GM20431 (cell line): Measurements from ENCODE around the gene GPSM1.

ENCODE experiments used
- in situ Hi-C: fragments of 300-500 bp; cut with MseI, MboI; formaldehyde crosslinking; loops from one replicate; pipeline ENCODE4 v1.15.0; 2020; ENCODE audit warnings: low sequenced_read_pairs; ENCODE audit not compliant: unreplicated experiment

Gene GPSM1

DNA sequence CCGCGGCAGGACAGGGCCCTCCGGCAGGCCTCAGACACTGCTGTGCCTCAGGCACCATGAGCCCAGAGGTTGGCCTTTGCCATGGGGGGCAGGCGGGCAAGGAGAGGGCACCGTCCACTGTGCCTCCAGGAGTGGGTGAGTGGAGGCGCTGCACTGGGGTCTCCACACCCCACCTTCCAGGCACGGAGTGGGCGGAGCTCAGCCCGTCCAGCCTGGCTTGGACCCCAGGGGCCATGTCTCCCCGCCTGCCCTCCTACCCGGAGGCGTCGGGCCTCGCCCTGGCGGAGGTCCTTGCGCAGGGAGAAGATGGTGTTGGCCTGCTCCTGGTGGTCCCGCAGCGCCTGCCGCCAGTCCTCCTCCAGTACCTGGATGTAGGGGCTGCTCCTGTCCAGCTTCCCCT, 42.7 kb downstream of the GPSM1 start:
- in situ Hi-C loops = no loop called here

DNA sequence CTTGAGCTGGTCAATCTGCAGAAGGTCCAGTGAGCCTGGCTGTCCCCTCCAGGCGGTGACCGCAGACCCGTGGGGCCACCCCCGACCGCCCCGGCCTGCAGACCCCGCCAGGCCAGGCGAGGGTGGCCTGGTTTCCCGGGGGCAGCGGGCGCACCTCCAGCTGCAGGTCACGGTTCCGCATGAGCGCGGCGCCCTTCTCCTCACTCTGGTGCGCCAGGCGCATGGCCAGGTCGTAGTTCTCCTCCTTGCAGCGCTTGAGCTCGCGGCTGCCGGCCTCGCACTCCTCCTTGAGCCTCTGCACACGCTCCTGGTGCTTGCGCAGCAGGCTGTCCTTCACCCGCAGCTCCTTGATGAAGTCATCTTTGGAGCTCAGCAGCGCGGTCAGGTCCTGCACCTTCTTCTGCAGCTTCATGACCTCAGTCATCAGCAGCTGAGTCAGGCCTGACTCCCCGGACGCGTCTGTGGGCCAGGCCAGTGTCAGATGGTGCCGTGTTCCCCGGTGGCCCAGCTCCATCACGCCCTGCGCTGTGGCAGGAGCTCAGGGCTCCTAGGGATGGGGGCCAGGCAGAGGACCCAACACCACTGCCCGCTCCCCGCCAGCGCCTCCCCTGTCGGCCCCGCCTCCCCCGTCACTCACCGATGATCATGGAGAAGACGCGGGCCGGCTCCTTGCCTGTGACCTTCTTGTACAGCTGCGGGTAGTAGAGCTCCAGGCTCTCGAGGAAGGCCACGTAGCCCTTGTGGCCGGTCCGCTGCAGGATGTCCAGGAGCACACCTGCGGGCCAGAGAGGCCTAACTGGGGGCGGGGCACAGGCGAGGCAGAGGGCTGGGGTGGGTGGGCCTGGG, 43.6 kb downstream of the GPSM1 start:
- in situ Hi-C loops = no loop called here

DNA sequence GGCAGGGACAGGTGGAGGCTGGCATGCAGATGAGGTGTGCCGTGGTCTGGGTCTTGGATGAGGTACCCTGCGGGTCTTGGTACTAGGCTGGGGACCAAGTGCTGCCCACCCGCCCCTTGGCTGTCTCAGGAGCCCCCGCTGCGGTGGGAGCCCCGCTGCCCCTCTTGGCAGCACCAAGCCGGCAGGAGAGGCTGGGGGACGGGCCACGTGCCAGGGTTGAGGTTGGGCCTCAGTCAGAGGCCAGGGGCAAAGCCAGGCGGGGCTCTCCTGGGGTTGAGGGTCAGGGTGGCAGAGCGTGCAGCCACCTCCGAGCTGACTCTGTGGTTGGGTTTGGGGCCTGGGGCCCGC, 44.2 kb downstream of the GPSM1 start:
- in situ Hi-C loops = no loop called here

DNA sequence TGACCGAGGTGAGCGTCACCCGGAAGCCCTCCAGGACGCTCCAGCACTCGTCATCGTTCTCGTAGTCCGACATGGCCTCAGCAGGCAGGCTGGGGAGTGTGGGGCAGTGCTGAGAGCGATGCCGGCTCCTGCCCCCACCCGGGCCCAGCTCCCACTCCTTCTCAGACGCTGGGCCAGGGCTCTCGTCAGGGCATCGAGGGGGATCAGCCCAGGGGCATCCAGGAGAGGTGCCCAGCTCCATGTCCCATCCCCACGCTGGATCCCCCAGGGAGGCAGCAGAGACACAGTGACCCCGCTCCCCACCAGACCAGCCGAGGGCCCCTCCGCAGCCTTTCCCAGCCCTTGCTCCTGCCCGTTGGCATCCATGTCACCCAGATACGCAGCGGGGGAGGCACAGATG, 44.7 kb downstream of the GPSM1 start:
- in situ Hi-C loops = no loop called here

DNA sequence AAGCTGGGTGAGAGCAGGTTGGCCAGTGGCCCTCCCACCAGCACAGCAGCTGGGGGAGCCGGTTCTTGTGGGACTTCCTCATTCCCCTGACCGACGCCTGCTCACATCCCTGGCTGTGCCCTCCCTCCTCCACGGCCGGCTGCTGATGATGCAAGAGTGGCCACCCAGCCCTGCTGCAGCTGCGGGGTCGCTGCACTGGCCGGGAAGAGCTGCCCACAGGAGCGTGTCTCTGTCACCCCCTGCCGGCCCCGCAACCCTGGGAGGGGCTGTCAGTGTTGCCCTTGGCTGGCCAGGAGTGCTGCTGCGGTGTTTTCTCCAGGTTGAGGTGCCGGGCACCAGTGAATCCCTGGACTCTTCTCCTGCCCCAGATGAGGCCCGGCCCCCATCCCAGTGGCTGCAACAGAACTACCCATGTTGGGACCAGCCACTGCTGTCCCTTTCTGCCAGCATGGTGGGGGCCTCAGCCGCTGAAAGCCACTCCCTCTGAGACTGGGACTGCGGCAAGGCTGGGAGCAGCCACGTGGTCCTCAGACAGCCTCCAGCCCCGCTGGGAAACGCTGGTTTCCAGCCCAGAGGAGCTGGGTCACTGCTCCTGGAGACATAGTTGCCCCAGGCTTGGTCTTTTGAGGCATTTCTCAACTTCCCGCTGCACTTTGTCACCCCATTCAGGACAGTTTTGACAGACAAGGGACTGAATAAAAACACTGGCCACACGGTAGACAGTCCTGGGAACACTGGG, 45.4 kb downstream of the GPSM1 start:
- in situ Hi-C loops = no loop called here

DNA sequence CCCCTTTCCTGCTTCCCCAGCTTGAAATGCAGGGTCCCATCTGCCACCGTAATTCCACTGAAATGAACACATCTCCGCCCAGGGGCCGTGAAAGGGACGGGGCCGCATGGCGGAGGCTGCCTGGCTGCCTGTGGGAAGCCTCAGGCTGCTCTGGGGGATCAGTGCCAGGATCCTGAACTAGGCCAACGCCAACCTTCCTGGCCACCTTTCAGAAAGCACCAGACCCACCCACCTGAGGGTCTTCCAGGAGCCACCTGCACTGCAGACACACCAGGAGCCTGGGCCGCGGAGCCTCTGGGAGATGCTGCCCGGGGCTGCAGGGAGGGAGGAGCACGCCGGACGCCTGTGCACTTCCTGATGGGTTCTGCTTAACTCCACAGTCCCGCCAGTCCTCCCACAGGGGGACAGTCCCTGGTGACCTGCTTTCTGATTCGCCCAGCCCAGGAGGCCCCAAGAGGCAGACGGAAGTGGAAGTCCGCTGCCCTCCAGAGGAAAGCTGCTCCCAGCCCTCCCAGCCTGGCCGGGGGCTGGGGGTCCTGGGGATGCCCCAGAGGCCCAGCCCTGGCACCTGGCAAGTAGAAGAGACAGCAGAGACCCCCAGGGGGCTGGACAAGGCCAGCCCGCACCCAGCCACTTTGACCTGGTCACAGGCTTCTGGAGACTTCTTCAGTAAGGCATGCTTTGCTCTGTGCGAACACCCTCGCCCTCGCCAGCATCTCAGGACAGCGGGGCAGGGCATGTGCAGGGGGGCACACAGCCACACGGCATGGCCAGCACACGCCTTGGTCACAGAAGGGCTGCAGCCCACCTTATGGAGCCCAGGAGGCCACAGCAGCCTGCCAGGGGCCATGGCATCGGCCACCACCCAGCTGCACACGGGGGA, 46.2 kb downstream of the GPSM1 start, which contains the start of gene CARD9:
Gene CARD9 (minus strand): TSS at position 370 of the 883 bp plus-strand sequence. CDS start 1,591 bp downstream, outside the sequence.
- in situ Hi-C loops = no loop called here

DNA sequence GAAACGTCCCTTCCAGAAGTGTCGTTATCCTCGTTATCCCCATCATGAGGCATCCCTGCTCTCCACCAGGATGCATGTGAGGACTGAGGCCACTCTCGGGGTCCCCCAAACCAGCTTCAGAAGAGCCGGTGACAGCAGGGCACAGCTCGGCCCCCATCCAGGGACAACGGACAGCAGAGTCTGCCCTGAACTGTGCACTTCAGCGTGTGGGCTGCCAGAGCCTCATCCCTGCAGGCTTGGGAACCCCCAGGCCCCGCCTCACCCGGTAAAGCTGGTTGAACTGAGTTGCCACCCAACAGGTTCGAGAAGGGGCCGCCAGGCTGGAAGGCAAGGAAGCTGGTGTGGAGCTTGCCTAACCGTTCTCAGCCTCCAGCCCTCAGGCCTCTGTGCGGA, 46.8 kb downstream of the GPSM1 start:
- in situ Hi-C loops = no loop called here

DNA sequence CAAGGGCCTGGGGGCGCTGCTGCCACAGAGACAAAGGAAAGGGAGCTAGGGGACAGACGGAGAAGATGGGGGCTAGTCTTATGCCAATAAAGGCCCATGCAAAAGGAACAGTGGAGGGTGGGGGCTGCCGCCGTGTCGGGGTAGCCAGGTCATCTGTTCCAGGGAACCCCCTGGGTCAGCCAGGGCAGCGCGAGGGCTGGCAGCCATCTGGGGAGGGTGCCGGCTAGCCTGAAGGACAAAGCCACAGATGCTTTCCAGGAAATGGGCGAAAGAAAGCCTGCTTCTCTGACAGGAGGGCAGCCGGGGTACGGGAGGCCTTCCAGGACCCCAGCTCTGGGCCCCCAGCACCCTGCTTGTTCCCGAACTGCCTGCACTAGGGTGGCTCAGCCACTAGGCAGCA, 47.8 kb downstream of the GPSM1 start:
- in situ Hi-C loops = no loop called here

DNA sequence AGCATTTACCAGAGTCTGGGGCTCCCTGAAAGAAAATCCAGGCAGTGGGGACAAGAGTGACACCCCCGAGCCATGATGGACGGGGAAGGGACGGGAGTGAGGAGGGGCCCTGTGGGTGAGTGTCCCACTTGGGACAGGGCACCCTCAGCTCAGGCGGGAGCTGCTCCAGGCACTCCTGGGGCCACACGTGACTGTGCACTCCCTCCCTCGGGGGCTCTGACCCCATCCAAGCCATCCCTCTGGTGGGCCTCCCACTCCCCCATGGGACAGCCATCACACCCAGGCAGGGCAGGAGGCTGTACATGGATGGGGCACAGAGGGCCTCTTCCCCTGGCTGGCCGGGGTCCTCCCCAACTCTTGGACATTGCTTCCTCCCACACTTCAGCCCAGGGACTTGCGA, 49.1 kb downstream of the GPSM1 start:
- in situ Hi-C loops = no loop called here

DNA sequence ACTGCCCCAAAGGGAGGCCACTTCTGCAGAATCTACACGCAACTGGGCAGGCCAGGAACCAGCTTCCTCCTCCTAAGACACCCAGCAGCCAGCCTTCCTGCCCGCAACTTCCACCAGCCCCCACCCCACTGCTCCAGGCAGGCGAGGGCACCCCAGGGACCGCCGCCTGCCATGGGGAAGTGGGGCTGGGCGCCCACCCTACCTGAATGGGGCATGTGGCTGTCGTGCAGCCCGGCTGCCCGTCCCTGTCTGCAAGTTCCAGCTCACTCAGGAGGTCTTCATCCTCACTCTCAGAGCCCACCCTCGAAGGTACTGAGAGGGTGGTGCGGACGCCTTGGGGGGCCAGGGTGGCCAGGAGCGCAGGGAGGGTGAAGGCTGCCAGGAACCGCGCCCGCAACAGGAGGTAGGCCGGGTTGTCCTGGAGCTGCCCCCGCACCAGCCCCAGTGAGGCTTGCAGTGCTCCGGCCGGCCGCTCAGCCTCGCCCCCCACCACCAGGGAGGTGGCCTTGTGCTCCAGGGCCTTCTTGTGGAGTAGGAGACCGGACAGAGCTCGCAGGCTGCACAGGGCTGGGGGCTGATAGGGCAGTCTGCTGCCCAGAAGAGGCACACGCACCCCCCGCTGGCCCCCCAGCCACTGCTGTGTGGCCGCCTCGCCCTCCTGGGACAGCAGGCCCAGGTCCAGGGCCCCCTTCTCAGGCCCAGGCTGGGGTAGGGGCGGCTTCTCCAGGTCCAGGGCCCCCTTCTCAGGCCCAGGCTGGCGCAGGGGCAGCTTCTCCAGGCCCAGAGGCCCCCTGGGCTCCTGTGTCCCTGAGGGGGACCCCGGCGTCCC, 50.2 kb downstream of the GPSM1 start:
- in situ Hi-C loops = no loop called here

DNA sequence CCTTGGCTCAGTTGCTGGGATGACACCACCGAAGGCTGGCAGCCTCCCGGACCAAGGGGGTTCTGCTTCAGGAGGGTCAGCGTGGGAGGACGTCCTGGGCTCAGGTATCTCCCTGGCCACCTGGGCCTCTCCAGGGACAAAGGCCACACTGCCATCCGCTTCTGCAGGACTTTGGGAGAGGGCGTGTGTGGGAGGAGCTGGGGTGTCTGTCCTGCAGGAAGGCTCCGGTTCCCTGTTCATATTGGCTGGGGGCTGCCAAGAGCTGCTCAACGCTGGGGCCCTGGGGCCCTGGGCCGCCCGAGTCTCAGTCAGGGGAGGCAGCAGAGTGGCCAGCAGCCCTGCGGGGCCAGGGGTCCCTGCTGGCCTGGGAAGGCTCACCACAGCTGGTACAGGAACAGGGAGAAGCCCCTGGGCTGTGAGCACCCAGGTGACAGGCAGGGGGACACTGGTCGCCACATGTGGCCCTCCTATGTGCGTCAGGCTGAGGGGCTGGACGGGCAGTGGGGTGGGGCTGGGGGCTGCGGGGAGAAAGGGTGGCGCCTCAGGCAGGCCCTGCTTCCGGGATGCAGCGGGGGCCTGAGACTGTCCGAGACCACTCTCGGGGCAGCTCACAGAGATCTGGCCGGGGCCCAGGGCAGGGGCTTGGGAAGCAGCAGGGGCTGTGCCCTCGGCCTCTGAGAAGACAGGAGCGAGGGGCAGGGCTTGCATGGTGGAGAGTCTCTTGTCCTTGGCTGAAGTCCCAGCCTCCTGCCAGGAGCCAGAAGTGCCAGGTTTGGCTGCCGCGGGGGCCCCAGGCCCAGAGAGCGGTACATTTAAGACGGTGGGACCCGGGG, 51.0 kb downstream of the GPSM1 start:
- in situ Hi-C loops = no loop called here

DNA sequence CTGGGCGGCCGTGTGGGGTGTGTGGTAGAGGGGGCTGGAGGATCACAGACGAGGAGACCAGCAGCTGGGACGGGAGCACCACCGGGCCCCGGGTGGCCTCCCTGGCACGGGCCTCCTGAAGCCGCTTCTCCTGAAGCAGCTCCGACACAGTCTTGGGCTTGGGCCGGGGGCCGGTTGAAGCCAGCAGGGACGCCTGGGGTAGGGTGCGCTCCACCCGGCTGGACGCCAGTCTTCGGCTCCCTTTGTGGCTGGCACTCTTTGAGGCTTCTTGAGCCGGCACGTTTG, 51.6 kb downstream of the GPSM1 start:
- in situ Hi-C loops = no loop called here

DNA sequence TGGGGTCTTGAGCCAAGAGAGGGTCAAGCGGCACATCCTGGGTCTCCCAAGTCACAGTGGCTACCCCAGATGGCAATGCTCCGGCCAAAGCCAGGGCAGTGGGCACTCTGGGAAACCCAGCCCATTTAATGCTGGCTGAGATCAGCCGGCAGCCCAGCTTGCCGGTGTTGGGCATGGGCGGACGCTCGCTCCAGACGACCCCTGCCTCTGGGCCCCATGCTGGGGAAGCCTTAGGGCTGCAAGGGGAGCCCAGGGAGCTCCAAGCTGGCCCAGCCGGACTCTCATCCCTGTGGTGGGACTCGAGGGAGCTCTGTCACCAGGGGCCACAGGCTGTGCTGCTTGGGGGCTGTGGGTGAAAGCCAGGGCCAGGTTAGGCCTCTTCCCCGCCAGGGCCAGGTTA, 52.1 kb downstream of the GPSM1 start:
- in situ Hi-C loops = no loop called here

DNA sequence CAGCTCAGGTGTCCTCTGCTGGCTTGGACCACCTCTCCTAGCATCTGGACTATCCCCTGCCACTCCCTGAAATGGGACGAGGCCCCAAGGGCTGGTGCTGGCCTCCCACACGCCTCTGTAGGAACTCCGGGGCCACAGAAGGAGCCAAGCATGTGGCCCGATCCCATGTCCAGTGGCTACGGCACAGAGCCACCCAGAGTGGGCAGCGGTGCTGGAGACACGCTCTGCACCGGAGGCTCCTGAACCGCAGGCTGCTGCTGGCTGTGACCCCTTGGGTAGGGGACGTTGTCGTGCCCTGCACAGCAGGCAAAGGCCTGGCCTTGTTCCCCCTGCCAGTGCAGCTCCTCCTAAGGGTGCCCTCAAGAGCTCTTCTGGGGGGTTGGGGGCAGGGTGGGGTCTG, 52.6 kb downstream of the GPSM1 start:
- in situ Hi-C loops = no loop called here

DNA sequence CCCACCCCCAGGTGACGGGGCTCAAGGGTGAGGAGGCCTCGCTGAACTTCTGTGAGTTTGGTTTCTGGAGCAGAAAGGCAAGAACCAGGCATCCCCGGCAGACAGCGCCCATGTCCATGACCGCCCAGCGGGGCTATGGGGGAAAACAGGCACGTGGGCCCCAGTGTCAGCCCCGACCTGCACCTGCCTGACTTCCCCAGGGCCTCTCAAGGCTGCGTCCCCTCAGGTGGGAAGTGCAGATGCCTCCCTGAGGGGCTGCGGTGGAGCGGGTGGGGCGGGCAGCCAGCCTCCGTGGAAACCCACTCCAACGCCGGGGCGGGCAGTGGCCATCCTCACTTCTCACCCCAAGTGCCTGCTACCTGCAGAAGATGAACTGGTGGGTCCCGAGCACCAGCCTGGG, 53.0 kb downstream of the GPSM1 start:
- in situ Hi-C loops = no loop called here

DNA sequence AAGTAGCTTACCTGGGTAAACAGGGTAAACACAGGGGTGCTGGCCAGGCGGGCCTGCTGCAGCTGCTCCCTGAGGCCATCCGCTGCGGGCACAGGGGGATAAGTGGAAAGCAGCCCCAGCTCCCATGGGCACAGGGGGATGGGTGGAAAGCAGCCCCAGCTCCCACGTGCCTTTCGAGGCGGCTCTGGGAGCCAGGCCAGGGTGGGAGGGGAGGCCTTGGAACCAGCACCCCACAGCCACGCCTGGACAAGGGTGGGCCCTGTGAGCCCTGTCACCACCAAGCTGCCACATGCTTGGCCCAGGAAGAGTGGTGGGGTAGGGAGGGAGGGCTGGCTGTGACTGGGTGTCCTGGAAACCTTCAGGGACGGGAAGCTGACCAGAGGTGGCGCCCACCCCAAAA, 54.0 kb downstream of the GPSM1 start:
- in situ Hi-C loops = no loop called here

DNA sequence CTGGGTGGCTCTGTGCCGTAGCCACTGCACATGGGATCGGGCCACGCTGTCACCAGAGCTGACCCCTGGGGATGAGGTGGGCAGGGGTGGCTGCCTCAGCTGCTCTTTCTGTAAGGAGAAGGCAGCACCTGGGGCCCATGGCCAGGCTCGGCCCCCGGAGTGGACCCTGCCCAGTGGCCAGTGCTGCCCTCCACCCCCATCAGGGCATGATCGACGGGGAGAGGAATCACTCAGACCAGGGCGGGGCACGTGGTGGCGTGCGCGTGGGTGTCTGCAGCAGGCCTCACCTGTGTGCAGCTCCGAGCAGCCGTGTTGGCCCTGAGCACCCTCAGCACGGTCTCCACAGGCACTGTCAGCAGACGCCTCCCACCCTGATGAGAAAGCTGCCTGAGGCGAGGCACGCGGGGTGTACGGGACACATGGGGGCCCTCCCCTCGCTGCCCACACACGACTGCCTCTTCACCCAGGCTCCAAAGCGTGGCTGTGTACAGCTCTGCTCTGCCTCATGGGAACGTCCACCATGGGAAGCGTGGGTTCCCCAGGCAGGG, 54.7 kb downstream of the GPSM1 start:
- in situ Hi-C loops = no loop called here

DNA sequence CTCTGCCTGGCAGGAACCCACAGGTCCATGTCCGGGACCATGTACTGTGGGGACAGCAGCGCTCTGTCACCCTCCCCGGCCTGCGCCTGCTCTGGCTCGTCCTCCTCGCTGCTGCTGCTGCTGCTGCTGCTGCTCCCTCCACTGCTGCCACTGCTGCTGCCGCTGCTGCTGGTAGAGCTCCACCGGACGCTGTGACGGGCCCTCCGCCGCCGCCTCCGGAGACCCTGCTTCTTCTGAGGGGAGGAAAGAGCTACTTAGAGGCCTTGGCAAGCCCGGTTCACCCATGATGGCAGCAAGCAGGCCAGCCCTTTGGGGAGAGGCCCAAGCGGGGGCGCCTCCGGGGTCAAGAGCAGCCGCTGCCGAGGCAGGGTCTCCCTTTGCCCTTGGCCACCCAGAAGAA, 56.1 kb downstream of the GPSM1 start:
- in situ Hi-C loops = no loop called here

DNA sequence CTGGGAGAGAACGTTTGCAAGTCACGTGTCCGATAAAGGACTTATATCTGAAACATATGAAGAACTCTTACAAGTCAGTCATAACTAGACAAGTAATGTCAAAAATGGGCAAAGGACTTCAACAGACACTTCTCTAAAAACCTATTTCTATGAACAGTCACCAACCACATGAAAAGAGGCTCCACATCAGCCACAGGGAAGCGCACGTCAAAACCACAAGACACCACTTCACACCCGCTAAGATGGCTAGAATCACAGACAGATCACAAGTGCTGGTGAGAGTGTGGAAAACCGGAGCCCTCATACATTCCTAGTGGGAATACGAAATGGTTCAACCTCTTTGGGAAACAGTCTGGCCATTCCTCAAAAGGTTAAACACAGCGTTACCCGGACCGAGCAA, 57.7 kb downstream of the GPSM1 start:
- in situ Hi-C loops = no loop called here
